CD4-positive, alpha-beta T cell (primary cell): ENCODE data around the gene TTC39B. TPM values are rescaled to one million over a fixed set of nuclear protein-coding genes. Genes with fewer than 3 reads are reported as not detected.

ENCODE experiments used
- ATAC-seq: fragments of 200-7000 bp; cut with Tn5 transposase; one replicate; pipeline ENCODE4 v1.10.0; 2022; ENCODE audit warnings: mild to moderate bottlenecking; ENCODE audit not compliant: poor library complexity
- CTCF ChIA-PET: fragments of 350-600 bp; sonication (Branson Sonifier 250); formaldehyde crosslinking; loops from one replicate; lab custom pipeline; 2021; ENCODE audit warnings: antibody characterized with exemption, inconsistent platforms; lab: Charles Lee
- POLR2A ChIA-PET: fragments of 350-600 bp; sonication (Branson Sonifier 250); formaldehyde crosslinking; loops from one replicate; lab custom pipeline; 2021; ENCODE audit warnings: antibody characterized with exemption, inconsistent platforms; lab: Charles Lee
- DNase-seq, 14 experiments: peaks; one replicate each; pipeline ENCODE4 v3.0.0-alpha.2; 2013 to 2020; ENCODE audit warnings: mixed read lengths in 2 of 14
- H3K27ac ChIP-seq, 2 donors: one replicate each; pipeline versions ENCODE4 v1.5.1 to v1.7.0; 2013; ENCODE audit warnings: low read length in 2 of 2, low read depth in 1 of 2, mild to moderate bottlenecking in 1 of 2
- H3K27me3 ChIP-seq, 2 experiments: 1 replicate in 1 of 2; 2 replicates in 1 of 2; pipeline versions ENCODE4 v1.6.1 to v1.7.0; 2013; ENCODE audit warnings: low read length in 2 of 2, control low read depth in 1 of 2, mild to moderate bottlenecking in 1 of 2, moderate library complexity in 1 of 2; ENCODE audit not compliant: insufficient read depth in 2 of 2, control insufficient read depth in 1 of 2
- H3K36me3 ChIP-seq: one replicate; pipeline ENCODE4 v1.6.1; 2013; ENCODE audit warnings: low read length, control low read depth; ENCODE audit not compliant: insufficient read depth
- H3K4me1 ChIP-seq: one replicate; pipeline ENCODE4 v1.6.1; 2013; ENCODE audit warnings: low read length, control low read depth; ENCODE audit not compliant: insufficient read depth
- H3K4me3 ChIP-seq: one replicate; pipeline ENCODE4 v1.5.1; 2013; ENCODE audit warnings: mild to moderate bottlenecking, low read length, moderate library complexity
- H3K9me3 ChIP-seq, 2 experiments: 1 replicate in 1 of 2; 2 replicates in 1 of 2; pipeline versions ENCODE4 v1.6.1 to v1.7.0; 2013; ENCODE audit warnings: low read length in 2 of 2, mild to moderate bottlenecking in 2 of 2, control low read depth in 1 of 2, moderate library complexity in 1 of 2; ENCODE audit not compliant: control insufficient read depth in 1 of 2, insufficient read depth in 1 of 2
- H3K27ac Mint-ChIP-seq: one replicate; pipeline ENCODE4 v1.8.0; 2020; ENCODE audit warnings: mixed read lengths
- H3K27me3 Mint-ChIP-seq: one replicate; pipeline ENCODE4 v1.8.0; 2021; ENCODE audit warnings: mixed read lengths
- H3K36me3 Mint-ChIP-seq: one replicate; pipeline ENCODE4 v1.8.0; 2021; ENCODE audit warnings: low read depth, mixed read lengths
- H3K4me1 Mint-ChIP-seq: one replicate; pipeline ENCODE4 v1.8.0; 2021; ENCODE audit warnings: low read depth, mixed read lengths
- H3K4me3 Mint-ChIP-seq: one replicate; pipeline ENCODE4 v1.8.0; 2020; ENCODE audit warnings: mild to moderate bottlenecking, mixed read lengths
- H3K9me3 Mint-ChIP-seq: one replicate; pipeline ENCODE4 v1.8.0; 2020; ENCODE audit warnings: mixed read lengths
- CTCF ChIP-seq: fragments of 200-600 bp; IDR thresholded peaks from one replicate; pipeline ENCODE4 v1.8.0; 2022; ENCODE audit warnings: antibody characterized with exemption, mild to moderate bottlenecking
- intact Hi-C, 2 experiments: fragments of 100-400 bp; cut with DNase I in 1 of 2; cut with micrococcal nuclease in 1 of 2; formaldehyde crosslinking; loops; one replicate each; pipeline versions ENCODE4 v1.15.1 to v1.9.0; 2023 to 2025; cut with DNase I, micrococcal nuclease
- total RNA-seq, 174 experiments: library from RNA in 2 of 174; stranded (reverse) in 2 of 174; gene quantifications; one replicate each; pipeline ENCODE4 v1.2.3 and lab custom pipeline; 2021 to 2026

TTC39B gene
- total RNA-seq, 2 experiments from 2014 or later, result 37.6 to 43.6 TPM

- ATAC-seq, result no peak
- H3K27me3 Mint-ChIP-seq, result no peaks in the 10 kb centered on the region
- H3K4me1 Mint-ChIP-seq, result peaks cover 5% of the 10 kb centered on the region
These were observed 170.4 kb downstream of the TTC39B start for GRCh38 chr9:15136646-15137045.

GRCh38 chr9:15135164-15135792 lies 171.7 kb downstream of the TTC39B start:
- no peaks in the 10 kb centered on the region for H3K27me3 ChIP-seq
- H3K4me3 ChIP-seq, result no peak overlapping the region
- intact Hi-C loops, result loop anchor here (1.0 to 10.0 kb wide), 4 partner anchors 30 to 519 kb away; no protein-coding TSS in a partner anchor
- no peaks in the 10 kb centered on the region for H3K9me3 ChIP-seq
- H3K4me3 Mint-ChIP-seq, result no peak overlapping the region
- peaks cover 5% of the 10 kb centered on the region for H3K4me1 ChIP-seq
- ATAC-seq, result peak; percentile 98
- no peaks in the 10 kb centered on the region for H3K36me3 Mint-ChIP-seq
- H3K27ac ChIP-seq, result no peak overlapping the region
- DNase-seq, result peak; percentile 7 to 69 (median 24)
- TF ChIP-seq CTCF, result peak; percentile 93
- H3K9me3 Mint-ChIP-seq, result no peaks in the 10 kb centered on the region
- no peaks in the 10 kb centered on the region for H3K27me3 Mint-ChIP-seq
- no peak overlapping the region for H3K27ac Mint-ChIP-seq
- ChIA-PET CTCF (interaction anchor here (1.1 kb wide), 2 partner anchors 24 to 32 kb away, joined by 3 to 9 read pairs; no protein-coding TSS in a partner anchor), POLR2A (interaction anchor here (1.0 kb wide), 1 partner anchor 31 kb away, joined by 3 read pairs; no protein-coding TSS in a partner anchor)
- no peaks in the 10 kb centered on the region for H3K36me3 ChIP-seq
- peaks cover 5% of the 10 kb centered on the region for H3K4me1 Mint-ChIP-seq

More at GRCh38 chr9:15136646-15137045, 170.4 kb downstream of the TTC39B start:
- H3K27ac Mint-ChIP-seq, result no peak overlapping the region
- no peaks in the 10 kb centered on the region for H3K9me3 Mint-ChIP-seq
- no peak overlapping the region for H3K4me3 Mint-ChIP-seq
- Histone ChIP-seq H3K4me1 (peaks cover 5% of the 10 kb centered on the region), H3K36me3 (no peaks in the 10 kb centered on the region), H3K27ac (no peak overlapping the region), H3K9me3 (no peaks in the 10 kb centered on the region), H3K27me3 (no peaks in the 10 kb centered on the region), H3K4me3 (no peak overlapping the region)
- TF ChIP-seq CTCF, result no peak
- ChIA-PET POLR2A (no interaction called here), CTCF (no interaction called here)
- intact Hi-C loops, result loop anchor here in 1 of 2 experiments (10.0 kb wide), 1 partner anchor 292 kb away; no protein-coding TSS in a partner anchor
- DNase-seq, result no peak
- H3K36me3 Mint-ChIP-seq, result no peaks in the 10 kb centered on the region

GRCh38 chr9:15133488-15133887 lies 173.5 kb downstream of the TTC39B start:
- Mint-ChIP-seq H3K4me3 (no peak overlapping the region), H3K9me3 (no peaks in the 10 kb centered on the region), H3K27ac (no peak overlapping the region), H3K27me3 (no peaks in the 10 kb centered on the region), H3K4me1 (peaks cover 5% of the 10 kb centered on the region), H3K36me3 (no peaks in the 10 kb centered on the region)
- DNase-seq (no peak), ATAC-seq (no peak)
- Histone ChIP-seq H3K4me1 (peaks cover 5% of the 10 kb centered on the region), H3K9me3 (no peaks in the 10 kb centered on the region), H3K36me3 (no peaks in the 10 kb centered on the region), H3K4me3 (no peak overlapping the region), H3K27me3 (no peaks in the 10 kb centered on the region), H3K27ac (no peak overlapping the region)
- POLR2A ChIA-PET, result no interaction called here
- CTCF ChIA-PET, result no interaction called here
- TF ChIP-seq CTCF, result no peak
- intact Hi-C loops, result loop anchor here in 1 of 2 experiments (2.0 to 10.0 kb wide), 3 partner anchors 19 to 516 kb away; no protein-coding TSS in a partner anchor
